CD14-positive monocyte (primary cell): ENCODE data around the gene HOXA11. TPM values are rescaled to one million over a fixed set of nuclear protein-coding genes. Genes with fewer than 3 reads are reported as not detected.

Experiments used
- DNase-seq, 3 donors: peaks; one replicate each; pipeline ENCODE4 v3.0.0-alpha.2; 2011 to 2022
- H2AFZ ChIP-seq: 2 replicates; pipeline ENCODE4 v1.6.0; 2012; ENCODE audit warnings: mild to moderate bottlenecking, low read depth, low read length, inconsistent platforms; ENCODE audit not compliant: insufficient read depth, poor library complexity, severe bottlenecking
- H3K27ac ChIP-seq, 2 donors: 1 replicate in 1 of 2; 2 replicates in 1 of 2; pipeline ENCODE4 v1.5.1; 2012 to 2013; ENCODE audit warnings: low read length in 2 of 2, control low read depth in 1 of 2, inconsistent platforms in 1 of 2, low read depth in 1 of 2, mild to moderate bottlenecking in 1 of 2
- H3K27me3 ChIP-seq, 2 donors: one replicate each; pipeline versions ENCODE4 v1.6.0 to v1.6.1; 2011 to 2013; ENCODE audit warnings: low read length in 2 of 2; ENCODE audit not compliant: control insufficient read depth in 2 of 2, insufficient read depth in 2 of 2
- H3K36me3 ChIP-seq, 2 donors: replicated peaks in 1 of 2; 1 replicate in 1 of 2; 2 replicates in 1 of 2; pipeline versions ENCODE4 v1.5.1 to v1.6.1; 2012 to 2013; ENCODE audit warnings: low read length in 2 of 2, control low read depth in 1 of 2, inconsistent platforms in 1 of 2, mild to moderate bottlenecking in 1 of 2; ENCODE audit not compliant: insufficient read depth in 2 of 2, control insufficient read depth in 1 of 2
- H3K4me1 ChIP-seq, 2 donors: 1 replicate in 1 of 2; 2 replicates in 1 of 2; pipeline versions ENCODE4 v1.5.1 to v1.6.1; 2012 to 2013; ENCODE audit warnings: low read length in 2 of 2, control low read depth in 1 of 2, inconsistent platforms in 1 of 2, mild to moderate bottlenecking in 1 of 2, moderate library complexity in 1 of 2; ENCODE audit not compliant: insufficient read depth in 2 of 2, control insufficient read depth in 1 of 2
- H3K4me2 ChIP-seq: replicated peaks from 2 replicates; pipeline ENCODE3; 2012; ENCODE audit warnings: low read length, moderate library complexity, mild to moderate bottlenecking; ENCODE audit not compliant: poor library complexity, severe bottlenecking; ENCODE audit errors: extremely low read depth
- H3K4me3 ChIP-seq, 3 experiments: fragments of 200-600 bp in 1 of 3; sonication (generic) in 1 of 3; replicated peaks in 1 of 3; 1 replicate in 2 of 3; 2 replicates in 1 of 3; pipeline ENCODE4 v1.5.1; 2011 to 2013; ENCODE audit warnings: low read length in 3 of 3, mild to moderate bottlenecking in 3 of 3, control low read depth in 2 of 3, low read depth in 2 of 3, inconsistent platforms in 1 of 3, moderate library complexity in 1 of 3
- H3K79me2 ChIP-seq: 2 replicates; pipeline ENCODE4 v1.6.0; 2012; ENCODE audit warnings: mild to moderate bottlenecking, control low read depth, inconsistent platforms, low read length, moderate library complexity; ENCODE audit not compliant: insufficient read depth
- H3K9ac ChIP-seq: 2 replicates; pipeline ENCODE4 v1.6.0; 2017; ENCODE audit warnings: low read length, mild to moderate bottlenecking; ENCODE audit not compliant: insufficient read depth, poor library complexity, severe bottlenecking
- H3K9me3 ChIP-seq, 2 donors: replicated peaks in 1 of 2; 1 replicate in 1 of 2; 2 replicates in 1 of 2; pipeline versions ENCODE4 v1.5.1 to v1.6.1; 2012 to 2013; ENCODE audit warnings: low read length in 2 of 2, control low read depth in 1 of 2; ENCODE audit not compliant: control insufficient read depth in 1 of 2, insufficient read depth in 1 of 2
- H4K20me1 ChIP-seq: 2 replicates; pipeline ENCODE4 v1.6.0; 2012; ENCODE audit warnings: mild to moderate bottlenecking, low read length, control low read depth, moderate library complexity; ENCODE audit not compliant: insufficient read depth
- H3K27ac Mint-ChIP-seq, 7 donors: one replicate each; pipeline ENCODE4 v1.8.0; 2020; ENCODE audit warnings: mild to moderate bottlenecking in 7 of 7, mixed read lengths in 7 of 7, moderate library complexity in 6 of 7, inconsistent platforms in 2 of 7
- H3K27me3 Mint-ChIP-seq, 3 donors: one replicate each; pipeline ENCODE4 v1.8.0; 2021 to 2022; ENCODE audit warnings: low read depth in 3 of 3, mild to moderate bottlenecking in 3 of 3, mixed read lengths in 3 of 3, moderate library complexity in 3 of 3, inconsistent platforms in 1 of 3
- H3K36me3 Mint-ChIP-seq, 2 donors: one replicate each; pipeline ENCODE4 v1.8.0; 2020; ENCODE audit warnings: mixed read lengths in 2 of 2, inconsistent platforms in 1 of 2, mild to moderate bottlenecking in 1 of 2
- H3K4me1 Mint-ChIP-seq: one replicate; pipeline ENCODE4 v1.8.0; 2020; ENCODE audit warnings: mild to moderate bottlenecking, mixed read lengths
- H3K4me3 Mint-ChIP-seq, 2 donors: one replicate each; pipeline ENCODE4 v1.8.0; 2020; ENCODE audit warnings: mild to moderate bottlenecking in 2 of 2, mixed read lengths in 2 of 2, moderate library complexity in 1 of 2
- H3K9me3 Mint-ChIP-seq, 7 donors: one replicate each; pipeline ENCODE4 v1.8.0; 2020 to 2022; ENCODE audit warnings: mixed read lengths in 7 of 7, mild to moderate bottlenecking in 6 of 7, moderate library complexity in 6 of 7, inconsistent platforms in 2 of 7
- WGBS: methylation state at CpG from one replicate; pipeline ENCODE4 v1.1.5; 2013; ENCODE audit warnings: missing lambda C conversion rate; ENCODE audit not compliant: insufficient coverage; 5-methylcytosine and 5-hydroxymethylcytosine counted together
- intact Hi-C, 2 donors: fragments of 100-400 bp; cut with micrococcal nuclease; formaldehyde crosslinking; loops; one replicate each; pipeline versions ENCODE4 v1.15.0 to v1.15.1; 2023
- polyA plus RNA-seq, 3 donors: library from polyadenylated mRNA; depleted of rRNA in 1 of 3; unstranded in 2 of 3; stranded (reverse) in 1 of 3; fragments of 300-500 nt in 2 of 3; fragments of >200 nt in 1 of 3; fragmentation: Illumina TruSeq in 2 of 3; gene quantifications; 1 replicate in 2 of 3; 2 replicates in 1 of 3; pipeline ENCODE4 v1.2.3, GENCODE V29; 2012 to 2021
- TF ChIP-seq, protein P1 (sequence below): fragments of 200-600 bp; IDR thresholded peaks from one replicate; pipeline ENCODE4 v1.8.0; 2022; ENCODE audit warnings: antibody characterized with exemption, mild to moderate bottlenecking

Gene HOXA11
- polyA plus RNA-seq, 3 donors, result not detected

DNA sequence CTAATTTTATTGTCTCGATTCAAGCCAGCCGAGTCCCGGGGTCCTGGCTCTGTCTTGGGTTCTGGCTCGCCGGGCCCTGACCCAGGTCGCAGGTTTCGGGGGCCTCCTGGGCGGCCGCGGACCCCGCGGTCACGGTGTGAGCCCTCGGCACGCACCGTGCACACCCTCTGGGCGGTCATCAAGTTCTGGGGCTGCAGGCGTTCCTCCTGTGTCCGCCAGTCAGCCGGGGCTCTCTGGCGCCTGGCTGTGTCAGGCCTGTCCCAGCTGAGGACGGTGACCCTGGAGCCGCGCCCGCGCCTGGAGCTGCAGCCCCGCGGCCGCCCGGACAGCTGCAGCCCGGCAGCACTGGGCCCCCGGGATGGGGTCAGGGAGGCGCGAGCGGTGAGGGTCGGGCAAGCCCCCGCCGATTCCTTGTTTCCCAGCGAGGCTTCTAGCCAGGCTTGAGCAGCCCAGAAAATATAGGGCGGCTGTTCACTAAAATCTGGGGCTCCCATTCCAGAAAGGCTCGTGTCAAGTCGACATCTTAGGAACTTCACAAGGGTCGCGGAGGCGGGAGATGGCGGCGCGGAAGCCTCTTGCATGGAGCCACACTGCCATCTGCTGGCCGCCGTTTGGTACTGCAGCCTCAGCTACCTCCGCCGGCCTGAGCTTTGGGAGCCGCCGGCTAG lies 24.4 kb downstream of the HOXA11 start:
- Histone ChIP-seq H3K4me1 (peaks cover 60 to 77% of the 10 kb centered on the region in 2 donors), H3K9me3 (peaks cover under 1 to 39% of the 10 kb centered on the region in 2 donors), H3K27ac (peak overlapping the region in 1 of 2 donors; percentile 52), H3K4me3 (peak overlapping the region; percentile 53 to 94 (median 79)), H2AFZ (peak overlapping the region; percentile 90), H3K4me2 (peak overlapping the region; percentile 92), H4K20me1 (no peaks in the 10 kb centered on the region), H3K36me3 (no peaks in the 10 kb centered on the region), H3K9ac (peak overlapping the region; percentile 37), H3K27me3 (peaks cover 61 to 92% of the 10 kb centered on the region in 2 donors), H3K79me2 (peaks cover 7% of the 10 kb centered on the region)
- intact Hi-C loops, result loop anchor here (5.0 to 10.0 kb wide), 4 partner anchors 306 to 793 kb away; no protein-coding TSS in a partner anchor
- Mint-ChIP-seq H3K4me3 (peak overlapping the region; percentile 86), H3K27me3 (peaks cover 84 to 93% (median 85%) of the 10 kb centered on the region in 3 donors), H3K27ac (peak overlapping the region in 5 of 7 donors; percentile 14 to 80 (median 30)), H3K36me3 (peaks cover 8 to 32% of the 10 kb centered on the region in 2 donors), H3K4me1 (peaks cover 67% of the 10 kb centered on the region), H3K9me3 (peaks cover 0 to 48% (median 26%) of the 10 kb centered on the region in 7 donors)
- under 1% methylated on average over 54 of the region's 54 CpGs for WGBS
- DNase-seq, result peak; percentile 70 to 84 (median 78)
- TF ChIP-seq, protein P1, sequence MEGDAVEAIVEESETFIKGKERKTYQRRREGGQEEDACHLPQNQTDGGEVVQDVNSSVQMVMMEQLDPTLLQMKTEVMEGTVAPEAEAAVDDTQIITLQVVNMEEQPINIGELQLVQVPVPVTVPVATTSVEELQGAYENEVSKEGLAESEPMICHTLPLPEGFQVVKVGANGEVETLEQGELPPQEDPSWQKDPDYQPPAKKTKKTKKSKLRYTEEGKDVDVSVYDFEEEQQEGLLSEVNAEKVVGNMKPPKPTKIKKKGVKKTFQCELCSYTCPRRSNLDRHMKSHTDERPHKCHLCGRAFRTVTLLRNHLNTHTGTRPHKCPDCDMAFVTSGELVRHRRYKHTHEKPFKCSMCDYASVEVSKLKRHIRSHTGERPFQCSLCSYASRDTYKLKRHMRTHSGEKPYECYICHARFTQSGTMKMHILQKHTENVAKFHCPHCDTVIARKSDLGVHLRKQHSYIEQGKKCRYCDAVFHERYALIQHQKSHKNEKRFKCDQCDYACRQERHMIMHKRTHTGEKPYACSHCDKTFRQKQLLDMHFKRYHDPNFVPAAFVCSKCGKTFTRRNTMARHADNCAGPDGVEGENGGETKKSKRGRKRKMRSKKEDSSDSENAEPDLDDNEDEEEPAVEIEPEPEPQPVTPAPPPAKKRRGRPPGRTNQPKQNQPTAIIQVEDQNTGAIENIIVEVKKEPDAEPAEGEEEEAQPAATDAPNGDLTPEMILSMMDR, result peak; percentile 100

DNA sequence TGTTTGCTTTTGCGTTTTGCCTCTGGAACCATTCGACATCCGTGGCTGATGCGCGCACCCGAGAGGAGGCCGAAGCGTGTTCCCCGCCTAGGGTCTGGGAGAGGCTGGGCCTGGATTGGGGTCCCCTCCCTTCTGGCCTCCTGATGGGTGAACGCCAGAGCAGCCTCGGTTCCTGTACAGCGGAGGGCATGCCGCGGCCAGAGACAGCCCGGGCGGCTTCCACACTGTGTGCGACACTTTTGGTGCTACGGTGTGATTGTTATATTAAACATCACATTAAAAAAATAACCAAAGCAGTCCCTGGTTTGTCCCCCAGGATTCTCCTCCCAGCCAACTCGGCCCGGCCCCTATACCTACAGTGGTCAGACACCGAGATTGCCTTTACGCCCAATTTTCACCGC lies 24.9 kb downstream of the HOXA11 start:
- Mint-ChIP-seq H3K4me3 (peak overlapping the region; percentile 64 to 86), H3K4me1 (peaks cover 67% of the 10 kb centered on the region), H3K9me3 (peaks cover 0 to 48% (median 21%) of the 10 kb centered on the region in 7 donors), H3K27ac (no peak overlapping the region), H3K36me3 (peaks cover 8 to 31% of the 10 kb centered on the region in 2 donors), H3K27me3 (peaks cover 85 to 93% (median 86%) of the 10 kb centered on the region in 3 donors)
- H3K27me3 ChIP-seq, result peaks cover 65 to 92% of the 10 kb centered on the region in 2 donors
- H3K27ac ChIP-seq, result no peak overlapping the region
- H3K4me3 ChIP-seq, result peak overlapping the region; percentile 53 to 94 (median 79)
- TF ChIP-seq, protein P1, result no peak
- under 1% methylated on average over 15 of the region's 23 CpGs for WGBS
- intact Hi-C loops, result loop anchor here (5.0 to 10.0 kb wide), 4 partner anchors 305 to 793 kb away; no protein-coding TSS in a partner anchor
- DNase-seq, result no peak
- H3K79me2 ChIP-seq, result peaks cover 7% of the 10 kb centered on the region
- peak overlapping the region; percentile 92 for H3K4me2 ChIP-seq
- H3K9ac ChIP-seq, result peak overlapping the region; percentile 4
- H3K36me3 ChIP-seq, result no peaks in the 10 kb centered on the region
- H2AFZ ChIP-seq, result peak overlapping the region; percentile 90
- peaks cover 0 to 45% of the 10 kb centered on the region in 2 donors for H3K9me3 ChIP-seq
- H3K4me1 ChIP-seq, result peaks cover 60 to 77% of the 10 kb centered on the region in 2 donors
- no peaks in the 10 kb centered on the region for H4K20me1 ChIP-seq
